Skeletal muscle satellite cell (primary cell): ENCODE results near the gene OPN3.
A peak's percentile ranks its signal among the peaks of the same experiment; 100 is the strongest.

Experiments
- H3K27me3 ChIP-seq: 2 replicates; pipeline ENCODE4 v1.7.0; 2013; ENCODE audit warnings: low read length; ENCODE audit not compliant: control insufficient read depth, insufficient read depth
- H3K36me3 ChIP-seq: 2 replicates; pipeline ENCODE4 v1.7.0; 2013; ENCODE audit warnings: mild to moderate bottlenecking, control low read depth, low read length; ENCODE audit not compliant: insufficient read depth
- H3K4me1 ChIP-seq: 2 replicates; pipeline ENCODE4 v1.7.0; 2013; ENCODE audit warnings: low read length; ENCODE audit not compliant: control insufficient read depth, insufficient read depth
- H3K4me2 ChIP-seq: 2 replicates; pipeline ENCODE4 v1.7.0; 2013; ENCODE audit warnings: mild to moderate bottlenecking, low read length
- H3K4me3 ChIP-seq: 2 replicates; pipeline ENCODE4 v1.7.0; 2013; ENCODE audit warnings: low read length
- H3K9ac ChIP-seq: 2 replicates; pipeline ENCODE4 v1.7.0; 2013; ENCODE audit warnings: mild to moderate bottlenecking, low read depth, low read length, moderate library complexity
- H3K9me3 ChIP-seq: replicated peaks from 2 replicates; pipeline ENCODE4 v1.7.0; 2013; ENCODE audit warnings: mild to moderate bottlenecking, control low read depth, low read length

OPN3 gene

DNA sequence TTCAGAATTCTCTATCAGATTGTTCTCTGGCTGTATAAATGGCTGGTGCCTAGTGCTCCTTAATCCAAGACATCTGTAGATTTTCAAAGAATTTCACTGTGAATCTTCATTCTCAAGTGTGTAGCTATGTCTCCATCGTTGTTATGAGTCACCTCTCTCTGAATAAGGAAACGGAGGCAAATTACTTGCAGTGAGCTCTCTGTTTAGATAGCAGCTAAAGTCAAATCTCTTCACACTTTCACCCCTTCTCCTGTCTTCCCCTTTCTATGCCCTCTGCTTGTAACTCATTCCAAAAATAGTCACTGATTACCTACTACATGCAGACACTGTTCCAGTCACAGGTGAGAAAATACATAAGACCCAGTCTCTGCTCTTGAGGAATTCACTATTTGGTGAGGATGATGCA, 39.7 kb downstream of the OPN3 start:
- Histone ChIP-seq H3K36me3 (no peaks in the 10 kb centered on the region), H3K4me1 (peaks cover 28% of the 10 kb centered on the region), H3K4me2 (no peak overlapping the region), H3K9me3 (no peaks in the 10 kb centered on the region), H3K9ac (no peak overlapping the region), H3K4me3 (no peak overlapping the region), H3K27me3 (no peaks in the 10 kb centered on the region)

GRCh38 chr1:241598249-241598648, 41.9 kb downstream of the OPN3 start:
- H3K4me1 ChIP-seq: peaks cover 20% of the 10 kb centered on the region
- H3K9me3 ChIP-seq: no peaks in the 10 kb centered on the region
- H3K36me3 ChIP-seq: no peaks in the 10 kb centered on the region
- H3K4me3 ChIP-seq: no peak overlapping the region
- H3K27me3 ChIP-seq: no peaks in the 10 kb centered on the region
- no peak overlapping the region for H3K4me2 ChIP-seq
- H3K9ac ChIP-seq: no peak overlapping the region

DNA sequence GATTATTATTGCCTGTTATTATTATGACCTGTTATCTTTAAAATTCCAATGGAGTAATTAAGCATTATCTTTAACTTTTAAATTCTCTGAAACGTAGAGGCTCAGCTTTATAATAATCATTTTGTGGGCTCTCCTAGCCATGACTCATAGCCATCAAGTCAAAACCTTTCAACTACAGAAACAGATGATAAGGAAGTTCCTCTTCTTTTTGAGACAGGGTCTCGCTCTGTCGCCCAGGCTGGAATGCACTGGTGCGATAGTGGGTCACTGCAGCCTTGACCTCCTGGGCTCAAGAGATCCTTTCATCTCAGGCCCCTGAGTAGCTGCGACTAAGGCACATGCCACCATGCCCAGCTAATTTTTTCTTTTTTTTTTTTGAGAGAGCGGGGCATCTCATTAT, 43.5 kb downstream of the OPN3 start:
- Histone ChIP-seq H3K36me3 (no peaks in the 10 kb centered on the region), H3K4me1 (peaks cover 27% of the 10 kb centered on the region), H3K9me3 (no peaks in the 10 kb centered on the region), H3K27me3 (no peaks in the 10 kb centered on the region), H3K4me3 (no peak overlapping the region), H3K9ac (no peak overlapping the region), H3K4me2 (no peak overlapping the region)

DNA sequence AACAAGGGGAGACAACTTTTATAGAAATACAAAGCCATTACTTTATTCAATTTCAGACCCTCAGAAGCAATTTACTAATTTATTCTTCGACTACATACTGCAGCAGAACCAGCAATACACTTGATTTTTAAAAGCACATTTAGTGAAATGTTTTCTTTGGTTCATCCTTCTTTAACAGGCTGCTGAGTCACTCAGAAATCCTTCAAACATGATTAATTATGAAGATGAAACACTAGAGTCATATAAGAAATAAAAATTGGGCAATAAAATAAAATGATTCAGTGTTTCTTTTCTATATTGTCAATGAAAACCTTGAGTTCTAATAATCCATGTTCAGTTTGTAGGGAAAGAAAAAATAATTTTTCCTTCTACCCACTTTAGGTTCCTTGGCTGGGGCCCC, 47.0 kb downstream of the OPN3 start:
- H3K36me3 ChIP-seq: no peaks in the 10 kb centered on the region

GRCh38 chr1:241592273-241592958, 47.8 kb downstream of the OPN3 start:
- peak overlapping the region; percentile 37 for H3K4me2 ChIP-seq
- no peaks in the 10 kb centered on the region for H3K36me3 ChIP-seq
- H3K4me1 ChIP-seq: peaks cover 24% of the 10 kb centered on the region
- peak overlapping the region; percentile 25 for H3K4me3 ChIP-seq
- H3K9me3 ChIP-seq: no peaks in the 10 kb centered on the region
- no peak overlapping the region for H3K9ac ChIP-seq
- no peaks in the 10 kb centered on the region for H3K27me3 ChIP-seq

More for the DNA sequence above, 47.0 kb downstream of the OPN3 start:
- Histone ChIP-seq H3K9ac (no peak overlapping the region), H3K4me3 (no peak overlapping the region), H3K9me3 (no peaks in the 10 kb centered on the region), H3K4me1 (peaks cover 24% of the 10 kb centered on the region), H3K4me2 (peak overlapping the region; percentile 37), H3K27me3 (no peaks in the 10 kb centered on the region)

- Histone ChIP-seq H3K4me1 (peaks cover 24% of the 10 kb centered on the region), H3K4me2 (no peak overlapping the region), H3K27me3 (no peaks in the 10 kb centered on the region), H3K36me3 (no peaks in the 10 kb centered on the region), H3K9me3 (no peaks in the 10 kb centered on the region), H3K4me3 (peak overlapping the region; percentile 25), H3K9ac (no peak overlapping the region)
These were observed 48.4 kb downstream of the OPN3 start for GRCh38 chr1:241591736-241592135.

- H3K4me2 ChIP-seq: no peak overlapping the region
- H3K4me1 ChIP-seq: peaks cover 24% of the 10 kb centered on the region
- H3K27me3 ChIP-seq: no peaks in the 10 kb centered on the region
- H3K4me3 ChIP-seq: no peak overlapping the region
- no peaks in the 10 kb centered on the region for H3K9me3 ChIP-seq
- H3K9ac ChIP-seq: no peak overlapping the region
- no peaks in the 10 kb centered on the region for H3K36me3 ChIP-seq
These were observed 48.9 kb downstream of the OPN3 start for GRCh38 chr1:241591317-241591716.

DNA sequence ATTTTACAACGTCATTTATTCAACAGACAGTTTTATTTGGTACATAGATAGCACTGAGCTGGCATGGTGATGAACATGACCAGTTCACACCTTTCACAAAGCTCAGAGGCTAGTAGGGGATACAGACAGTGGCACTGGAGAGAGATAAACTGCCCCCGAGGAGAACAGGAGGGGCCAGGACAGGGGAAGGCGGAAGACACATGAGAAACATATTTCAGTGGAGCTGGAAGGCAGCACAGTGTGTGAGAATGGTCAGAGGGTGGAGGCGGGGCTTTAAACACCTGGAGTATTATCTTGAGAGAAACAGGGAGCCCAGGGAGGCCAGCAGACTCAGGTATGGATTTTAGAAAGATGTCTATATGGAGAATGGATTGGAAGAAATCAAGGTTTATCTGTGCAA, 49.5 kb downstream of the OPN3 start:
- H3K36me3 ChIP-seq: no peaks in the 10 kb centered on the region
- H3K9ac ChIP-seq: no peak overlapping the region
- no peaks in the 10 kb centered on the region for H3K27me3 ChIP-seq
- H3K4me1 ChIP-seq: peaks cover 24% of the 10 kb centered on the region
- no peaks in the 10 kb centered on the region for H3K9me3 ChIP-seq
- no peak overlapping the region for H3K4me3 ChIP-seq
- H3K4me2 ChIP-seq: no peak overlapping the region

DNA sequence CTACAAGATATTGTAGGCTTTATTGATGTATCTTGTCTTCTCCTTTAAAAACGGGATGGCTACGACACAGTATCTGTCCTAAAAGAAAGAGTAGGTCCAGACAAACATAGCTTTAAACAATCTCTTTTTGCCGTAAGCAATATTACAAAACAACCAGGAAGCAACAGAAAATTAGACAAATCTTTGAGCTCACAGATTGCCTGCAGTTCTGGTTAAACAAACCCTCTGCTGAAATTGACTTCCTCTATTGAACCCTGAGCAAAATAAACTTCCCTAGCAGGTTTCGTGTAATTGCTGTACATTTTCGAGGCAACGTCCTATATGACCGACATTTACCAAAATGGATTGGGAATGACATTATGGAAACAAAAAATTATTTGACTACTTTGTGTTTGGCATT, 50.6 kb downstream of the OPN3 start:
- no peak overlapping the region for H3K4me3 ChIP-seq
- no peak overlapping the region for H3K9ac ChIP-seq
- H3K9me3 ChIP-seq: no peaks in the 10 kb centered on the region
- H3K36me3 ChIP-seq: no peaks in the 10 kb centered on the region
- H3K4me1 ChIP-seq: peaks cover 24% of the 10 kb centered on the region
- no peaks in the 10 kb centered on the region for H3K27me3 ChIP-seq
- no peak overlapping the region for H3K4me2 ChIP-seq

- H3K9ac ChIP-seq: no peak overlapping the region
- peaks cover 7% of the 10 kb centered on the region for H3K4me1 ChIP-seq
- no peaks in the 10 kb centered on the region for H3K36me3 ChIP-seq
- H3K9me3 ChIP-seq: no peaks in the 10 kb centered on the region
- H3K4me3 ChIP-seq: no peak overlapping the region
- H3K4me2 ChIP-seq: no peak overlapping the region
- no peaks in the 10 kb centered on the region for H3K27me3 ChIP-seq
These were observed 53.2 kb downstream of the OPN3 start for GRCh38 chr1:241586905-241587512.

DNA sequence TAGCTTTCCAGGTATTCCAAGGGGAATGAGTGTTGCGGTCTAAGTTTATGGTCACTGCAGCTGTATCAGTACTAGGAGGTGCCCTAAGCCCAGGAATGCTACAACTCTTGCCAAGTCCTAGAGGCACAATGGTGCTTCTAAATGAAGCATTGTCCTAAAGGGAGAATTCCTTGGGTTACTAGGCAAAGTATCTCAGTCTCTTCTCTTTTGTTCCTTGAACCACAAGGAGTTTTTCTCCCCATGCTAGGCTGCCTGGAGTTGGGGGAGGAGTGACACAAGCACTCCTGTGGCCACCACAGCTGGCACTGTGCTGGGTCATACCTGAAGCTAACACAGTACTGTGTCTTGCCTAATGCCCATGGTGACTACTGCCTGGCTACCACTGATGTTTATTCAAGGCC, 57.2 kb downstream of the OPN3 start:
- Histone ChIP-seq H3K4me1 (no peaks in the 10 kb centered on the region), H3K9me3 (no peaks in the 10 kb centered on the region), H3K9ac (no peak overlapping the region), H3K4me2 (no peak overlapping the region), H3K4me3 (no peak overlapping the region), H3K36me3 (no peaks in the 10 kb centered on the region), H3K27me3 (no peaks in the 10 kb centered on the region)

- Histone ChIP-seq H3K36me3 (no peaks in the 10 kb centered on the region), H3K9ac (no peak overlapping the region)
These were observed 60.7 kb downstream of the OPN3 start for GRCh38 chr1:241579434-241579833.

More at GRCh38 chr1:241579434-241579833, 60.7 kb downstream of the OPN3 start:
- H3K27me3 ChIP-seq: no peaks in the 10 kb centered on the region
- H3K4me1 ChIP-seq: no peaks in the 10 kb centered on the region
- no peak overlapping the region for H3K4me3 ChIP-seq
- H3K4me2 ChIP-seq: no peak overlapping the region
- no peaks in the 10 kb centered on the region for H3K9me3 ChIP-seq
